Measurements from ENCODE around the gene C2orf76. TPM values are rescaled to one million over a fixed set of nuclear protein-coding genes. Genes with fewer than 3 reads are reported as not detected.

The C2orf76 gene
- total RNA-seq, 1 experiment from 2014 or later: 10.2 TPM

DNA sequence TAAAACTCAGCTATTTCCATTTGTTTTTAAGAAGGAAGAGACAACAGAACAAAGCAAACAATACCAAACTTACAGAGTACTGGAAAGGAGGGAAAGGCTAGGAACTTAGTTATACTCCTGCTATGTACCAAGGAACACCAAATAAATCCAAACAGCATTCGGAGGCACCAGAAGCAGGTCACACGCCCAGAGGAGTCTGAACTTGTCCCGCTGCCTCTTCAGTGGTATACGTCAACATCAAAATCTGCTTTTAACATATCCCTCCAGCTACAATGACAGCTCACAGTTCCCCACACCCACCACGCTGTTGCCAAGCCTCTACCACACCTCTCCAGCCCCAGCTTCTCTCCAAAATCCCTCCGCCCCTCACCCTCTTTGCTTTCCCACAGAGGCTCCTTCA lies 17.3 kb downstream of the C2orf76 start:
- H3K4me1 ChIP-seq (ENCODE audit: insufficient read depth, low read length): no peaks in the 10 kb centered on the region
- no peaks in the 10 kb centered on the region for H3F3A ChIP-seq (ENCODE audit: low read length, unreplicated experiment)
- ATAC-seq (no peak), DNase-seq (no peak)
- no peaks in the 10 kb centered on the region for H3K9me3 ChIP-seq (ENCODE audit: low read length)
- H3K4me2 ChIP-seq (ENCODE audit: low read length): no peak overlapping the region
- H3K79me2 ChIP-seq (ENCODE audit: low read length): no peaks in the 10 kb centered on the region
- no peaks in the 10 kb centered on the region for H3K36me3 ChIP-seq (ENCODE audit: low read depth, low read length)
- intact Hi-C loops (cut with micrococcal nuclease): no loop called here
- no peak overlapping the region for H2AFZ ChIP-seq (ENCODE audit: low read length)
- CTCF ChIA-PET: no interaction called here
- H3K27me3 ChIP-seq (ENCODE audit: low read length): no peaks in the 10 kb centered on the region
- POLR2A ChIA-PET (ENCODE audit: unreplicated experiment): no interaction called here
- no peak overlapping the region for H3K27ac ChIP-seq (ENCODE audit: low read length)
- no peak overlapping the region for H3K9ac ChIP-seq (ENCODE audit: low read length)
- no peaks in the 10 kb centered on the region for H3K9me2 ChIP-seq (replicated peaks; ENCODE audit: low read length)
- H4K20me1 ChIP-seq (ENCODE audit: low read length): no peaks in the 10 kb centered on the region
- no peak overlapping the region for H3K4me3 ChIP-seq (ENCODE audit: low read length)
- TF ChIP-seq EZH2phosphoT487 (IDR thresholded peaks at IDR 0.05; ENCODE audit: borderline replicate concordance, low read length) (no peak), EZH2 (IDR thresholded peaks at IDR 0.05; ENCODE audit: low read length, unreplicated experiment) (no peak), CTCF (conservative IDR thresholded peaks at IDR 0.05; ENCODE audit: low read depth, low read length) (no peak)
- BruUV-seq (replicated peaks): no TSS peak

DNA sequence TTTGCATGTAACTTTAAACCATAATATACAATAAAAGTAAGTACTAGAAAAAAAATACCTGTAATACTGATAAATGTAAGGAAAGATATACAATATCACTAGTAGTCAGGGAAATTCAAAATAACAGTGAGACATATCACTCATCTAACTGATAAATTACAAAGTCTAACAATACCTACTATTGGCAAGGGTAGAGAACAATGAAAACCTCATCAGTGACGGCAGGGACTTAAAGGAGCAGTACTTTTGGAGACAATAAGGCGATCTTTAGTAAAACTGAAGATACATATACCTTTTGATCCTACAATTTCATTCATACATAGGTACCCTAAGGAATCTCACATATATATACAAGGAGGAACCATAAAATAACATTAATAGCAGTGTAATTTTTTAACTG lies 24.9 kb downstream of the C2orf76 start:
- no peak overlapping the region for H2AFZ ChIP-seq (ENCODE audit: low read length)
- no peaks in the 10 kb centered on the region for H3K9me3 ChIP-seq (ENCODE audit: low read length)
- H4K20me1 ChIP-seq (ENCODE audit: low read length): no peaks in the 10 kb centered on the region
- no peak overlapping the region for H3K4me3 ChIP-seq (ENCODE audit: low read length)
- ChIA-PET CTCF (no interaction called here), POLR2A (ENCODE audit: unreplicated experiment) (no interaction called here)
- intact Hi-C loops (cut with micrococcal nuclease): no loop called here
- TF ChIP-seq EZH2phosphoT487 (IDR thresholded peaks at IDR 0.05; ENCODE audit: borderline replicate concordance, low read length) (no peak), CTCF (conservative IDR thresholded peaks at IDR 0.05; ENCODE audit: low read depth, low read length) (no peak), EZH2 (IDR thresholded peaks at IDR 0.05; ENCODE audit: low read length, unreplicated experiment) (no peak)
- H3K4me2 ChIP-seq (ENCODE audit: low read length): no peak overlapping the region
- H3K27me3 ChIP-seq (ENCODE audit: low read length): no peaks in the 10 kb centered on the region
- ATAC-seq (no peak), DNase-seq (no peak)
- no peak overlapping the region for H3K9ac ChIP-seq (ENCODE audit: low read length)
- no peaks in the 10 kb centered on the region for H3K79me2 ChIP-seq (ENCODE audit: low read length)
- H3K4me1 ChIP-seq (ENCODE audit: insufficient read depth, low read length): no peaks in the 10 kb centered on the region
- no peaks in the 10 kb centered on the region for H3K9me2 ChIP-seq (replicated peaks; ENCODE audit: low read length)
- no peaks in the 10 kb centered on the region for H3K36me3 ChIP-seq (ENCODE audit: low read depth, low read length)
- H3K27ac ChIP-seq (ENCODE audit: low read length): no peak overlapping the region
- H3F3A ChIP-seq (ENCODE audit: low read length, unreplicated experiment): no peaks in the 10 kb centered on the region
- no TSS peak for BruUV-seq (replicated peaks)

DNA sequence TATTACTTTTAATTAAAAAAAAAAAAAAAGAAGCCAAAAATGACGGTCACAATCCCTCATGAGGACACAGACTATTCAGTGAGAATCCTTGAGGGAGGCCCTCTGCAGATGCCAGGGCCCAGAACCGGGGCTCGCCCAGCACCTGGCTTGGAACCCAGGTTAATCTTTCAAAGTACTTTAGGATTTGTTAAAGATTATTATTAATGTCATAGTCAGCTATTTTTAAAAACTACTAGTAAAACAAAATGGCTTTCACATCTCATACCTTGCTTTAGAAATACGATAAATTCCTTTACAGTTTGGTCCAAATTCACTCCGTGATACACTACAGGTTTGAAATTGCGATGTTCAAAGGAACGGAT lies 27.1 kb downstream of the C2orf76 start:
- no peak overlapping the region for H3K4me2 ChIP-seq (ENCODE audit: low read length)
- H3K9me3 ChIP-seq (ENCODE audit: low read length): no peaks in the 10 kb centered on the region
- intact Hi-C loops (cut with micrococcal nuclease): no loop called here
- H3K27ac ChIP-seq (ENCODE audit: low read length): no peak overlapping the region
- no peaks in the 10 kb centered on the region for H3F3A ChIP-seq (ENCODE audit: low read length, unreplicated experiment)
- ChIA-PET CTCF (no interaction called here), POLR2A (ENCODE audit: unreplicated experiment) (no interaction called here)
- no peaks in the 10 kb centered on the region for H4K20me1 ChIP-seq (ENCODE audit: low read length)
- H3K4me3 ChIP-seq (ENCODE audit: low read length): no peak overlapping the region
- H2AFZ ChIP-seq (ENCODE audit: low read length): no peak overlapping the region
- no peaks in the 10 kb centered on the region for H3K4me1 ChIP-seq (ENCODE audit: insufficient read depth, low read length)
- H3K27me3 ChIP-seq (ENCODE audit: low read length): no peaks in the 10 kb centered on the region
- H3K79me2 ChIP-seq (ENCODE audit: low read length): no peaks in the 10 kb centered on the region
- H3K9ac ChIP-seq (ENCODE audit: low read length): no peak overlapping the region
- DNase-seq: no peak
- no peaks in the 10 kb centered on the region for H3K36me3 ChIP-seq (ENCODE audit: low read depth, low read length)
- no peak for TF ChIP-seq CTCF (conservative IDR thresholded peaks at IDR 0.05; ENCODE audit: low read depth, low read length)
- TF ChIP-seq EZH2phosphoT487 (IDR thresholded peaks at IDR 0.05; ENCODE audit: borderline replicate concordance, low read length): no peak
- no peak for TF ChIP-seq EZH2 (IDR thresholded peaks at IDR 0.05; ENCODE audit: low read length, unreplicated experiment)
- no TSS peak for BruUV-seq (replicated peaks)
- no peak for ATAC-seq
- H3K9me2 ChIP-seq (replicated peaks; ENCODE audit: low read length): no peaks in the 10 kb centered on the region

Data from PC-3 (cell line).